DMS114 treated with DMSO at 0.1 percent for 48 hours (cell line): ENCODE results near the gene ABHD16B.
"Not testable (repeated sequence)": the region's sequence is repeated elsewhere in the genome, so short reads cannot be mapped to it uniquely, and the experiment has no call there.

Experiments used
- DNase-seq: peaks from one replicate; lab custom pipeline; 2025; ENCODE audit not compliant: unreplicated experiment; lab: John Stamatoyannopoulos, UW

The ABHD16B gene

DNA sequence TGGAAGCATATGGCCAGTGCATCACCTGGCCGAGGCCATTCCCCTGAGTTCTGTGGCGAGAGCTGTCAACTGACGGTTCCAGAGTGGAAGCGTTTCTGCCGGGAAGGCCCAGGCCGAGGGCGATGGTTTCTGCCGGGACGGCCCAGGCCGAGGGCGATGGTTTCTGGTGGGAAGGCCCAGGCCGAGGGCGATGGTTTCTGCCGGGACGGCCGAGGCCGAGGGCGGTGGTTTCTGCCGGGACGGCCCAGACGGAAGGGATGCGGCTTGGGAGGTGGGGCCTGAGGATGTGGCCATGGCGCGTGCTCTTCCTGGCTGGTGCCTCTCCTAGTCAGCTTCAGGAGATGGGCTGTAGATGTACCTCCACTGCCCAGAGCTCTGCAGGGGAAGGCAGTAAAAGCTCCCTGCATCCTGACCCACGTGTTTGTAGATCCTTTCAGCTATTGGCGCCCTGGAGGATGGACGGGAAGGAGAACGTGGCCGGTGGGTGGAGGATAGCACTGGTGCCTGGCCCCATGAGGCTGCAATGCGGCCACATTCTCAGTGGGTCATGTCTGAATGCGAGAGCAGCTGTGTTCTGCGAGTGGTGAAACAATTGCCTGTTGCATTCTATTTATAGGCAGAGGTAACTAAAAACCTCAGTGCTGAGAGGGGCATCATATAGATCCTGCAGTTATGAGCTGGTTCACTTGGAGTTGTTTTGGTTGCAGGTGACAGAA is 16.6 kb downstream of the ABHD16B start:
- no peak for DNase-seq

DNA sequence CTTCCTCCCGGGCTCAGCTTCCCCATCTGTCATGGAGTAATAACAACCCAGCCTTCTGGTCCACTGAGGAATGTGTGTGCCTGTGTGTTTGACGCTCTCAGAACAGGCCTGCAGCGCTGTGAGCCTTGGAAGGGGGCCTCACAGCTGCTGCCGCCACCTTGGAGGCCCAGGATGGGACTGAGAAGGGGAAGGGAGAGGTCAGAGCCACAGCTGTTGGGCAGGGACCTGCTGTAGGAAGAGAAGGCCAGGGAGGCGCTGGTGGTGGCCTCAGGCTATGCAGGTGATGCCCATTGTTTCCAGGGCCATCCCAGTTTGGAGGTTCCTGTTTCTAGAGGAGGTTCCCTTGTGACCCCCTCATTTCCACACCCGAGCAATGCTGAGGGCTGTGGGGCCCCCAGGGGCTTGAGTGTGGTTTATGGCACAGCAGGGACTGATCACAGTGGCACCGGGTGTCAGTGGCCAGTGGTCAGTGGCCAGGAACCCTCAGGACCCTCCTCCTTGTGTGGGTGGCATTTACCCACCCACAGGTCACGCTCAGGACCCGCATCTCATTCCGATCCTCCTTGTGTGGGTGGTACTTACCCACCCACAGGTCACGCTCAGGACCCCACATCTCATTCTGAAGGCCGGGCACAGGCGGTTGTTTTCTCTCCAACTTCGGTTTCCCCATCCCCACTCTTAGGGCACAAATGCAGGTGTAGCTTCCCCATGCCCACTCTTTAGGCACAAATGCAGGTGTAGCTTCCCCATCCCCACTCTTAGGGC is 17.8 kb downstream of the ABHD16B start:
- DNase-seq = no peak

DNA sequence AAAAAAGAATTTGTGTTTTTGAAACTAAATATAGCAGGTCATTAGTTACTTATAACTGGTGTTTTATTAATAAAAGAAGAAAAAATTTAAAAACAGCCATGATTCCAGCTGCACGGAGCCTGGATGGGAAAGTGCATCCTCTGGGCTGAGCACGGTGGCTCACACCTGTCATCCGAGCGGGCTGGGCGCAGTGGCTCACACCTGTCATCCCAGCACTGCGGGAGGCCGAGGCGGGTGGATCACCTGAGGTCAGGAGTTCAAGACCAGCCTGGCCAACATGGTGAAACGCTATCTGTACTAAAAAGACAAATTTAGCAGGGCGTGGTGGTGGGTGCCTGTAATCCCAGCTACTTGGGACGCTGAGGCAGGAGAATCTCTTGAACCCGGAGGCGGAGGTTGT is 19.6 kb downstream of the ABHD16B start:
- not testable (repeated sequence) for DNase-seq

DNA sequence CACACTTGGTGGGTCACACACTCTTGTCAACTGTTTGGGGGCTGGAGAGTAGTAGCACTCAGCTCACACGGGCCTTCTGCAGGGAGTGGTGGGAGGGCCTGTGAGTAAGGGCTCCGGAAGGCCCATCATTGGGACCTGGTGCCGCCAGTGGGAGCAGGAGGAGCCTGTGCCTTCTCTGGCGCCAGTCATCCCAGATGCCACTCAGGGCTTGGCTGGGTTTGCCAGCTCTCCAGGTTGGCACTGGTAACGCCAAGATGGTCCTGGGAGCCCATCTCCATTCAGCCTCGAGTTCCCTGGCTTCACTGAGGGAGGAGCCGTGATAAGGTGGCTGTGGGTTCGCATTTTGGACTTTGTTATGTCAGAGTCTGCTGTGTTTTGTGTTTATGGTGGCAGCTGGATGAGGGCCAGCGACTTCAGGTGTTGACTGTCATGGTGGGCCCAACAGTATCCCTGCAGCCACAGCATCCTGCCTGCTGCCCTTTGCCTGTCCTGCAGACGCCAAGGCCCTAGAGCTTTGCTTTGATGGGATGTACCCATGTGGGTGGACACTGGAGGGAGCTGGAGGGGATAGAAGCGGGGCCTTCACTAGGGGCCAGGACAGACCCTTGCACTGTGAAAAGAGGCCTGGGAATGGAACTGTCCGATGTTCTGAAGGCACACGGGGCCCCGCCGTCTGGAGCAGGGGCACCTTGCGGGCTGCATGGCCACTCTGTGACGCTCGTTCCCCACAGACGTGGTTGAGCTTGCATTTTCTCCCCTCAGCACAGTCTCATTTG is 20.3 kb downstream of the ABHD16B start:
- no peak for DNase-seq

DNA sequence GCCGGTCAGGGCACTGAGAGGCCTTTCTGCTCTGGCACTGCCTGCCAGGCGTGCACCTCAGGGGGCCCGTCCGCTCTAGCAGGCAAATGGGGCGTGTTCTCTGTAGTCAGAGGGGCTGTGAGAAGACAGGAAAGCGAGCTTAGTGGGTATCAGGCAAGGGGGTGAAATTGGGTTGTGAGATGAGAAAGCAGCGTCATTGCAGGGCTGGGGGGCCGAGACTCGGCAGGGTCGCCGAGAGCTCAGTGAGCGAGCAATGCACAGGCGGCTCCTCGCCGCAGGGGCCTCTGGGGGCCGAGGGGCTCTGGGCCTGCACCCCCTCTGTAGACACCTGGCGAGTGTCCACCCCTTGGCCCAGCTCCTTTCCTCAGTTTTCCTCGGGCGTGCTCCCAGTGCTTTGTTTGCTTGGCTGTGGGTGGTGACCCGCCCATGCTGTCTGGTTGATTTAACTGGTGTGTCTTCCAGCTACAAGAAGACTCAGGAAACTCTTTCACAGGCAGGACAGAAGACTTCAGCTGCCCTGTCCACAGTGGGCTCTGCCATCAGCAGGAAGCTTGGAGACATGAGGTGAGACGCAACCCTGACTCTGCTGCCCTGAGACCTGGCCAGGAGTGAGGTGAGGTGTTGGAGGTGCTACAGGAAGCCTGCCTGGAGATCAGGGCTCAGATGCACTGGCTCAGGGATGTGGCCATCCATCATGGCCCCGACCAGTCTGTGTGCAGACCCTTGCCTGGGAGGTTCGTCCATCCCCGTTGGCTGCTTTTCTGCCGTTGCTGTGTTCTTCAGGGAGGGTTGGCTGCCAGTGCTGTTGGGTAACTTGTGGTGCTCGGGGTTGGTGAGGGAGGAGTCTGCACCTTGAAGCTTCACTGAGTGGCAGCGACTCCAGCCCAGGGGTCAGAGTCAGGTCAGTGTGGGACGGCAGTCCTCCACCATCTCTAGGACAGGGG is 21.2 kb downstream of the ABHD16B start:
- no peak for DNase-seq

DNA sequence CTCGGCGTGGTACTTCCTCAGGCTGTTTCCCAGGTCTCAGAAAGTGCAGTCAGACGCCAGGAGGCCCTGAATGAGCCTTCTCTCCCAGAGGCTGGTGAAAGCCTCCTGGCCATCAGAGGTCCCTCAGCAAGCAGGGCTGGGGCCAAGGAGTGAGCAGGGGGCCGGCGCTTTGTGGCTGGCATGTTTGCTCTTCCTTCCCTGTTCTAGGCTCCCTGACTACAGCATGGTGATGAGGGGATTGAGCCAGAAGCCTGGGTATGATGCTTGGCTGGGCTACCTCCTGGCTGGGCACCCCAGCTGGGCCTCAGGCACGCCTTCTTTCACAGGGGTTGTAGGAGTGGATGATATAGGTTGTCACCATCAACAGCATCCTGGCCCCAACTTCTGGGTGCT is 21.9 kb downstream of the ABHD16B start:
- no peak for DNase-seq

DNA sequence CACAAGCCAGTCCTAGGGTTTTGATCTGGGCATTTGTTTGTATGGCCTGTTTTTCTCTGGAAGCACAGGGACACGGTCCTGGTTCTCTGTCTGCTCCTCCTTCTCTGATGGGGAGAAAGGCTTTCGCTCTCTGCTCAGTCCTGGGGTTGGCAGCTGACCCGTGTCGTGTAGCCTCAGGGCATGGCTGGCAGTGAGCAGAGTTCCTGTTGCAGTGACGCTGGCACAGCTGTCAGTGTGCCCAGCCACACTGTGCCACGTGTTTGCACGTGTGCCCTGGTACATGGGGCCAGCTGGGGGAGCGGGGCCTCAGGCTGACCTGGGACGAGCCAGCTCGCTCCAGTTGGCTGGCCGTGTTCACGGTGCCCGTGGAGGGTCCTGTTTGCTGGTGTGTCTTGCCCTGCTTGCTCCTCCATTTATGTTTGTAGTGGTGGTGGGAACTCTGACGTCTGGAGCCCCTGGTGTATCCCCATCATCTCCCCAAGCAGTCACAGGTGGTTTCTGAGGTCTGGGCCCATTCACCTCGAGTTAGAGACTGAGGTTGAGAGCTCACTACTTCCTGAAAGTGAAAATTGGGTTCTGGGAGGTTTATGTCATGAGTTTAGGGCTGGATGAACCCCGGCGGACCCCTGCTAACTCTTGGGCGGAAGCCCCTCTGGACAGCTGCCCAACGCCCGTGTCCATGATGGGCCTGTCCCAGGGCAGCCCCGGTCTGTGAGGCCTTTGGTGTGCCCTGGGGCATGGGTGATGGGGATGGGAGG is 23.4 kb downstream of the ABHD16B start:
- no peak for DNase-seq

DNA sequence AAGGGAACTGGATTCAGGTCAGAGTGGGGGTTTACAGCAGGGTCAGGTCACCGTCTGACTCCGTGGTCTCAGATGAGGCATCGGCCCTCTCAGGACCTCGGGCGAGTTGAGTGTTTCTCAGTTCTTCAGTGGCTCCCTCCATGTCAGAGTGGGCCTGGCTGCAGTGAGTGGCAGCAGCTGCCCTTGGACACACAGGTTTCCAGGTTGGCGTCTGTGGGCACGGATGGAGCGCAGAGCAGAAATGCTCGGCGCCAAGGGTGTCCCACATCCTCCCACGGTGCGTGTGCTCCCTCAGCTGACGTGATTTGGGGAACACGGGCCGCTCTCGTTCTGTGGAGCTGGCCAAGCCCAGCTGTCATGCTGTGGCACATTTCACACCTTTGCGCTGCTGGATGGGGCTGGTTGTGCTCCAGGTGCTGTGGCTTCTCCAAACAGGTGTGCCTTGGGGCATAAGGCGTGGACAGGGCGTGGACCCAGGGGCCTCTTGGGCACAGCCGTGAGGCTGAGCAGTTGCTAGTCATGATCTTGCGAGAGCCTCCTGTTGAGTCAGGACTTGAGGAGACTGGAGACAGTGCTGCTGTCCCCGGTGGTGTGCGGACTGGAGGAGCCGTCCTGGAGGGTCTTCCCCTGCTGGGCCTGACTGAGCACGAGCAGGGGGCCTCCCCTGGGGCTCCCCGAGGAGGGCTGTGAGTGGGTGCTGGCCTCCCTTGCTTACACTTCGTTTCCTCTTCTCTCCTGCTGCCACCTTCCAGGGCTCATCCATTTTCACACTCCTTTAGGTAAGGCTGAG is 24.2 kb downstream of the ABHD16B start:
- no peak for DNase-seq

DNA sequence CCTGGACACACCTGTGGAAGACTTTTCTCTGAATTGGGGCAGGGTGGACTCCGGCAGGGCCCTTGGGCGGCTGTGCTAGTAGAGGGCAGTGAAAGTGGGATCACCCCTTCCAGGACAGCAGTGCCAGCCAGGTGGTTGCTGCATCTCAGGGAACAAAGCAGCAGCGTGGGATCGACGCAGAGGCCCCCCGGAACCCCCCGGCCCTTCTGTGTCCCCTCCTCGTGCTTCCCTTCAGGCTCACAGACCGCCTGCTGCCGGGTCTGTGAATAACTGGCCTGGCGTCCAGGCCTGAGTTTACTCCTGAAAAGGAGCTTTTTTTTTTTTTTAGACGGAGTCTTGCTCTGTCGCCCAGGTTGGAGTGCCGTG is 24.7 kb downstream of the ABHD16B start:
- no peak for DNase-seq

DNA sequence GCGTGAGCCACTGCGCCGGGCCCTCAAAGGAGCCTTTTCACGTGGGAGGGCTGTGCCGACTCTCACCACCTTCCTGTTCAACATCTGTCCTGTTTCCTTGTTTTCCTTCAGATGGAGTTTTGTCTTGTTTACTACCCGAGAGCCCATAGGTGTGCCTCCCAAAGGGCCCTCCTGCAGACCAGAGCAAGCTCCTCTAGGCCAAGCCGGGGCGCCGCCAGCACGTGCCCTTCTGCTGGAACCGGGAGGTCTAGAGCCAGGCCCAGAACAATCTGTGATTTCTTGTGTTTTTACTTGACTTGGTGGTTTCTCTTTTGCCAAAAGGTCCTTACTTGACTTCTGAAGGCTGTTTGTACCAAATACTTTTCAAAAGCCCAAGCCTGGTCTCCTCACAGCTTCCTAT is 25.6 kb downstream of the ABHD16B start:
- no peak for DNase-seq

DNA sequence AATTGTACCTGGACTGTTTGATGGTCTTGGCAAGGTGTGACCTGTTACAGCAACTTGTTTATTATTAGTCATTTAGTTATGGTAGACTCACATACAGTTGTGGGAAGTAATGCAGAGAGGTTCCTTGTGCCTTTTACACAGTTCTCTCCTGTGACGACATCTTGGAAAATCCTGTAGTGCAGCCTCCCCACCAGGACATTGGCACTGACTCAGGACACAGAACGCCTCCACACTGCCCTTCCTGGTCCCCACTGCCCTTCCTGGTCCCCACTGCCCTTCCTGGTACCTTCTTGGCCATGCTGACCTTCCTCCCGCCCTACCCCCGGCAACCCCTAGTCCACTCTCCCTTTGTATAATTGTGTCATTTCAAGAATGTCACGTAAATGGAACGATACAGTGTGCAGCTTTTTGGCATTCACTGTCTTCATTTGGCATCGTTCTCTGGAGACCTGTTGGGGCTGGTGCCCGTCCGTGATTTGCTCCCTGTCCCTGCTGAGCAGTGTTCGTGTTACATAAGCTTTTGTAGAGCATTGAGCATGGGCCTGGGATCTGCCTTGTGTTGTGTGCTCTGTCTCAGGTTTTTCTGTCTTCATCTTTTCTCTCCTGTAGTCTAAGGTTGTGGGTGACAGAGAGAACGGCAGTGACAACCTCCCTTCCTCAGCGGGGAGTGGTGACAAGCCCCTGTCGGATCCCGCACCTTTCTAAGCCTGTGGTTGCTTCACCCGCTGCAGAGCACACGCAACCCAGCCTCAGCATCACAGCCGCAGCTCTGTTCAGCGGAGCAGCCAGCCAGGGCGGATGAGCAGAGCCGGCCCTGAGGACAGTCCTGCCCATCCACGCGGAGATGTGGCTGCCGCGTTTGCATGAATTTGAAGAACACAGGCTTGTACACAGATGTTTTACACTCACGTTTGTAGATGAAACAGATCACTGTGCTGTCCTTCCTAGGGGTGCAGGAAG is 28.2 kb downstream of the ABHD16B start:
- no peak for DNase-seq

DNA sequence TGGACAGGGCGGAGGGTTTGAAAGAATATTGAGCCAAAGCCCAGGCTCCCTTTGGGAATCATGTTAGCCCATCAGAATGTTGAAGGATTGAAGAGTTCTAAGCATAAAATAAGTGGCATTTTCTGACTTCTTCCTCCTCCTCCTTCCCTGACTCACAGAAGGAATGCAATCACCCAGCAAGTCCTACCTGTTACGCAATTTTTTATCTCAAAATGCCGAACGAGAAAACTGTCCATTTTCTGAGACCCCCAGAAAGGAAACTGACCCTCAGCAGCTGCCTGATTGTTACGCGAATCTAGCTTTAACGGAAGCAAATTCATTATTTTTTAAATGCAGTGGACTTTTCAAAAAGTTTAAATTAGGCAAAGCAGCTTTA is 28.9 kb downstream of the ABHD16B start:
- no peak for DNase-seq

DNA sequence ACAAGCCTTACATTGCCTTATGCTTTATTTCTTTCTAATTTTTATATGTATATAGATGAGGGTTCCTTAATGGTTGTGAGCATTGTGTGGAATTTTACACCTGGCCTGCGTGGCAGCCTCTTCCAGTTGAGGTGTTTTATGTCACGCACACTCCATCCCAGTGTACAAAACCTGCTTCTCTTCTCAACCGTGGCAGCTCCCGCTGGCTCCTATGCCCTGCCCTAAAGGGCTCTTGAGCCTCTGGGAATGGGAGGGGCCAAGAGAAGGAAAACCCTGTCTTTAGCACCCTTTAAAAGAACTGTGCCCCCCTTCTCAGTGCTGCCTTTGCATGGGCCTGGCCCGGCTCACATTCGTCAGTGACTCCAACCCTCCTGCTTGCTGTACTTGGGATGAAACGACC is 29.3 kb downstream of the ABHD16B start:
- no peak for DNase-seq

DNA sequence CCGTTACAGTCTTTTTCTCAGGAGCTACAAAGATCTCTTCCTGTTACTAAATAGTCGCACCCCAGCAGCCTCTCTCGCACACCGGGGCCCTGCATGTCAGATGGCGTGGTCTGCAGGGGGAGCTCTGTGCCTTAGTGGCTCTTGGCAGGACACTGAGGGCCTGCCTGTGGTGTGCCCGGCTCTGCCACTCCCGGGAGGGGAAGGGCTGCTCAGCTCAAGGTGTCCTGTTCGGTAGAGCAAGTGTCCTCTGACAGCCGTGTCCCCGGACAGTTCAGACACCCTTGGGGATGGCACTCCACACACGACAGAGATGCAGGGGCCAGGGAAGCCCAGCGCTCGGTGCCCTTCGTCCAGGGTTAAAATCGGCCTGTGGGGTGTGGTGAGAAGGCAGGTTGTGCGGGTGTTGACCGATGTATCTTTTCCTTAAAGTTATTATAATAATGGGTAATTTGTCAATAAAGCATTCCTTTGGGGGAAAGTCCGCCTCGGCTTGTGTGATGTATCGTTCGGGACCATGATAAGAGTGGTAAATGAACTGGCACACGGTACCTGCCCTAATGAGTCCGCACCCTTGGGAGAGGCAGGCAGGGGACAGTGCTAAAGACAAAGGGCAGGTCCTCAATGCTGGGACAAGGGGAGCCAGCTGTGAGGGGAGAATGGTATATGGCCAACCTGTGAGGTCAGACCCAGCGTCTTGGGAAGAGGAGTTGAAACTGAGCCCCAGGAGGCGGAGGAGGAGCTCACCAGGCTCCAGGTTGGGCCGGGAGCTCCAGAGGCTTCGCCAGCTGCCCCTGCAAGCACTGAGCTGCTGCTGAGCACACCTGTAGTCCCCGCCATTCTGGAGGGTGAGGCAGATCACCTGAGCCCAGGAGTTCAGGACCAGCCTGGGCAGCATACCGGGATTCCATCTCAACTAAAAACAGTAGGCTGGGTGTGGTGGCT is 30.0 kb downstream of the ABHD16B start:
- no peak for DNase-seq

DNA sequence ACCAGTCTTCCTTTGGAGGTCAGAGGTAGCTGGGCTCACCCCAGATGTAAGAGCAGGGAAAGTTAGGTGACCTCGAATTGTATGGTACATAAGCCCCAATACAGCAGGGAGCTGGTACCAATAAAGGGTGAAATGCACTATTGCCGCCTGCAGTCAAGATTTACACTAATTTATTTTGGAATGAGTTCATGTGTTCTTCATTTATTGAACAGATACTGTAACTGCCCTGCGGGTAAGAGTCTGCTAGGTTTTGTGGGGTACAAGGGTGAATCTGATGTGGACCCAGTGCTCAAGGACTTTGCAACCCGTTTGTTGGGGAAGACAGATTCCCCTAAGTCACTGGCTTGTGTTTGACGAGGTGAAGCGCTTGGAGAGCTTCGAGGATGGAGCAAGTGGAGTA is 31.1 kb downstream of the ABHD16B start:
- no peak for DNase-seq

DNA sequence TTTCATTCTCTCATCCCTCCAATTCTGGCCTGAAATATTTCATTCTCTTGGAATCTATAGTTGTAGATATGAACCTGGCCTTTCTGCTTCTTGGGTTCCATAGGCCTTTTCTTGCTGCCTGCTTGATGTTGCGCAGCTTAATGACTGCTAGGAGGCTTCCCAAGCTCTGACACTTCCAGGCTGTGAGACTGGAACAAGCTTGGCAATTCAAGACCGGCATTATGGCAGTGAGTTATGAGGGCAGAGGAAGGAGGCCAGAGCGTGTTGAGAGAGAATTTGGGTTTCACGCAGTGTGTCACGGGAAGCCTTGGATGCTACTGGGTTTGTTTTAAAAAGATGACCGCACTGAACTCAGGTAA is 32.7 kb downstream of the ABHD16B start:
- DNase-seq = peak; percentile 19
